Panc1 (cell line): ENCODE measurements around the gene PPP6R2. TPM values are rescaled to one million over a fixed set of nuclear protein-coding genes. Genes with fewer than 3 reads are reported as not detected.

Experiments
- ATAC-seq: fragments of 200-7000 bp; cut with Tn5 transposase; 2 replicates; pipeline ENCODE4 v1.9.1; 2020; ENCODE audit warnings: mild to moderate bottlenecking, moderate library complexity
- BruUV-seq: library from RNA; stranded (reverse); fragments of 400-500 nt; replicated peaks from 2 replicates; lab custom pipeline; 2021; lab: Mats Ljungman, UMichigan
- CTCF ChIA-PET: fragments of 300-600 bp; sonication (Branson Sonifier 250); formaldehyde crosslinking; loops from one replicate; lab custom pipeline; 2022; ENCODE audit warnings: antibody characterized with exemption; lab: Charles Lee
- POLR2A ChIA-PET: fragments of 300-600 bp; sonication (Branson Sonifier 250); formaldehyde crosslinking; loops from one replicate; lab custom pipeline; 2022; ENCODE audit warnings: antibody characterized with exemption; lab: Charles Lee
- DNase-seq: peaks from one replicate; pipeline ENCODE4 v3.0.0-alpha.2; 2010; ENCODE audit warnings: low read depth, low spot score
- H3K27ac ChIP-seq: 2 replicates; pipeline ENCODE4 v1.5.1; 2011; ENCODE audit warnings: mild to moderate bottlenecking, low read length, inconsistent platforms
- H3K27me3 ChIP-seq: fragments of 200-500 bp; sonication (Bioruptor generic); 2 replicates; pipeline ENCODE4 v1.6.0; 2014; ENCODE audit warnings: low read length, inconsistent platforms; ENCODE audit not compliant: control insufficient read depth, insufficient read depth
- H3K36me3 ChIP-seq: fragments of 200-500 bp; sonication (Bioruptor generic); 2 replicates; pipeline ENCODE4 v1.5.1; 2014; ENCODE audit warnings: inconsistent platforms, mild to moderate bottlenecking, low read length, moderate library complexity; ENCODE audit not compliant: control insufficient read depth, insufficient read depth
- H3K4me1 ChIP-seq: 2 replicates; pipeline ENCODE4 v1.5.1; 2011; ENCODE audit warnings: inconsistent platforms, mild to moderate bottlenecking, low read length, moderate library complexity; ENCODE audit not compliant: control insufficient read depth, insufficient read depth
- H3K4me3 ChIP-seq, 2 experiments: 2 replicates each; pipeline ENCODE4 v1.5.1; 2011 to 2012; ENCODE audit warnings: low read depth in 2 of 2, low read length in 2 of 2, mild to moderate bottlenecking in 2 of 2, inconsistent platforms in 1 of 2, moderate library complexity in 1 of 2
- H3K9me3 ChIP-seq: fragments of 200-500 bp; sonication (Bioruptor generic); 2 replicates; pipeline ENCODE4 v1.5.1; 2014; ENCODE audit warnings: low read depth, mild to moderate bottlenecking, inconsistent platforms, low read length, moderate library complexity; ENCODE audit not compliant: control insufficient read depth, insufficient read depth
- POLR2AphosphoS5 ChIP-seq: IDR thresholded peaks from 2 replicates; pipeline ENCODE4 v1.6.1; 2012; ENCODE audit warnings: mild to moderate bottlenecking, low read depth, low read length, moderate library complexity
- SIN3A ChIP-seq: IDR thresholded peaks from 2 replicates; pipeline ENCODE4 v1.6.1; 2012; ENCODE audit warnings: low read depth, mild to moderate bottlenecking, low read length, moderate library complexity, borderline replicate concordance; ENCODE audit not compliant: insufficient read depth
- TCF7L2 ChIP-seq: IDR thresholded peaks from 2 replicates; pipeline ENCODE4 v1.6.1; 2011; ENCODE audit warnings: mild to moderate bottlenecking, low read depth, low read length, inconsistent platforms
- in situ Hi-C: cut with HindIII; loops from 2 replicates; pipeline ENCODE4 v1.10.0; 2016; ENCODE audit warnings: low sequenced_read_pairs, low pct_unique_long_range_greater_than_20kb
- intact Hi-C: fragments of 100-400 bp; cut with micrococcal nuclease; formaldehyde crosslinking; loops from one replicate; pipeline ENCODE4 v1.10.0; 2022; ENCODE audit not compliant: unreplicated experiment
- total RNA-seq: library from RNA; stranded (reverse); gene quantifications from one replicate; pipeline ENCODE4 v1.2.1, GENCODE V29; 2021; ENCODE audit not compliant: unreplicated experiment
- TF ChIP-seq, protein P1 (sequence below): fragments of 450-650 bp; IDR thresholded peaks from 2 replicates; pipeline ENCODE4 v1.5.1; 2017; ENCODE audit warnings: mild to moderate bottlenecking
- TF ChIP-seq, protein P2 (sequence below), 2 experiments: IDR thresholded peaks; 2 replicates each; pipeline ENCODE4 v1.6.1; 2011 to 2012; ENCODE audit warnings: low read depth in 2 of 2, control low read depth in 1 of 2, low read length in 1 of 2, mild to moderate bottlenecking in 1 of 2, moderate library complexity in 1 of 2; ENCODE audit not compliant: insufficient read depth in 1 of 2

Gene PPP6R2
- total RNA-seq, 1 experiment from 2014 or later, result 52.8 TPM

DNA sequence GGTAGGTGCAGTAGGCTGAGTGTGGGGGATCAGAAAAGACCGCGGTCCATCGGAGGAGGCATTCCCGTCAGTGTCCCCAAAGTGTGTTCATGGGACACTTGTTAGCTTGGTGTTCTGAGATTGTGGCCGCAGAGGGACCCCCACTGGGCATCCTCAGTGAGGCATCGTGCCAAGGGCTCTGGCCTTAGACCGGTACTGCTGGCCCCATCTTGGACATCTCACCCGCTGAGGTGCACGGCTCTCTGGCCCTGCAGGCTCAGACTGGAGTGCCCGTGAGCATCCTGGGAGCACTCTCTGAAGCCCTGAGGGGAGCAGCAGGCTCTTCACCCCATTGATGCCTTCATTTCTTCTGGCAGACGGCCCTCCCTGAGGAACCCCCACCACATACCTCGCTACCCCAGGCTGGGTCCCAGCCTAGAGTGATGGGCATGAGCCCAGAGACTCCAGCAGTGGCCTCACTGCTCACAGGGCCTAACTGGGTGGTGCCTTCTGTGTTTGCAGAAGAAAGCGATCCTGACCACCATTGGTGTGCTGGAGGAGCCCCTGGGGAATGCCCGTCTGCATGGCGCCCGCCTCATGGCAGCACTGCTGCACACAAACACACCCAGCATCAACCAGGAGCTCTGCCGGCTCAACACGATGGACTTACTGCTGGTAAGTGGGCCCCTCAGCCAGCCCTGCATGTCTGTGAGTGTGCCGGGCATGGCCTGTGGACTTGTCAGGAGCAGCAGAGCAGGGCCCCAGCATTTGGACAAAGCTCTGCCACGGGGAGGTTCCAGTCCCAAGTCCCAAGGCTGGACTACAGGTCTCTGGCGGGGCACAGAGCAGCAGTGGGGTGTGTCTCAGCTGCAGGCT, 80.1 kb downstream of the PPP6R2 start:
- H3K9me3 ChIP-seq, result no peaks in the 10 kb centered on the region
- no TSS peak for BruUV-seq
- TF ChIP-seq, protein P1, sequence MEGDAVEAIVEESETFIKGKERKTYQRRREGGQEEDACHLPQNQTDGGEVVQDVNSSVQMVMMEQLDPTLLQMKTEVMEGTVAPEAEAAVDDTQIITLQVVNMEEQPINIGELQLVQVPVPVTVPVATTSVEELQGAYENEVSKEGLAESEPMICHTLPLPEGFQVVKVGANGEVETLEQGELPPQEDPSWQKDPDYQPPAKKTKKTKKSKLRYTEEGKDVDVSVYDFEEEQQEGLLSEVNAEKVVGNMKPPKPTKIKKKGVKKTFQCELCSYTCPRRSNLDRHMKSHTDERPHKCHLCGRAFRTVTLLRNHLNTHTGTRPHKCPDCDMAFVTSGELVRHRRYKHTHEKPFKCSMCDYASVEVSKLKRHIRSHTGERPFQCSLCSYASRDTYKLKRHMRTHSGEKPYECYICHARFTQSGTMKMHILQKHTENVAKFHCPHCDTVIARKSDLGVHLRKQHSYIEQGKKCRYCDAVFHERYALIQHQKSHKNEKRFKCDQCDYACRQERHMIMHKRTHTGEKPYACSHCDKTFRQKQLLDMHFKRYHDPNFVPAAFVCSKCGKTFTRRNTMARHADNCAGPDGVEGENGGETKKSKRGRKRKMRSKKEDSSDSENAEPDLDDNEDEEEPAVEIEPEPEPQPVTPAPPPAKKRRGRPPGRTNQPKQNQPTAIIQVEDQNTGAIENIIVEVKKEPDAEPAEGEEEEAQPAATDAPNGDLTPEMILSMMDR, result no peak
- TF ChIP-seq POLR2AphosphoS5, result no peak
- TF ChIP-seq SIN3A, result no peak
- TF ChIP-seq TCF7L2, result no peak
- TF ChIP-seq, protein P2, sequence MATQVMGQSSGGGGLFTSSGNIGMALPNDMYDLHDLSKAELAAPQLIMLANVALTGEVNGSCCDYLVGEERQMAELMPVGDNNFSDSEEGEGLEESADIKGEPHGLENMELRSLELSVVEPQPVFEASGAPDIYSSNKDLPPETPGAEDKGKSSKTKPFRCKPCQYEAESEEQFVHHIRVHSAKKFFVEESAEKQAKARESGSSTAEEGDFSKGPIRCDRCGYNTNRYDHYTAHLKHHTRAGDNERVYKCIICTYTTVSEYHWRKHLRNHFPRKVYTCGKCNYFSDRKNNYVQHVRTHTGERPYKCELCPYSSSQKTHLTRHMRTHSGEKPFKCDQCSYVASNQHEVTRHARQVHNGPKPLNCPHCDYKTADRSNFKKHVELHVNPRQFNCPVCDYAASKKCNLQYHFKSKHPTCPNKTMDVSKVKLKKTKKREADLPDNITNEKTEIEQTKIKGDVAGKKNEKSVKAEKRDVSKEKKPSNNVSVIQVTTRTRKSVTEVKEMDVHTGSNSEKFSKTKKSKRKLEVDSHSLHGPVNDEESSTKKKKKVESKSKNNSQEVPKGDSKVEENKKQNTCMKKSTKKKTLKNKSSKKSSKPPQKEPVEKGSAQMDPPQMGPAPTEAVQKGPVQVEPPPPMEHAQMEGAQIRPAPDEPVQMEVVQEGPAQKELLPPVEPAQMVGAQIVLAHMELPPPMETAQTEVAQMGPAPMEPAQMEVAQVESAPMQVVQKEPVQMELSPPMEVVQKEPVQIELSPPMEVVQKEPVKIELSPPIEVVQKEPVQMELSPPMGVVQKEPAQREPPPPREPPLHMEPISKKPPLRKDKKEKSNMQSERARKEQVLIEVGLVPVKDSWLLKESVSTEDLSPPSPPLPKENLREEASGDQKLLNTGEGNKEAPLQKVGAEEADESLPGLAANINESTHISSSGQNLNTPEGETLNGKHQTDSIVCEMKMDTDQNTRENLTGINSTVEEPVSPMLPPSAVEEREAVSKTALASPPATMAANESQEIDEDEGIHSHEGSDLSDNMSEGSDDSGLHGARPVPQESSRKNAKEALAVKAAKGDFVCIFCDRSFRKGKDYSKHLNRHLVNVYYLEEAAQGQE (IDR thresholded peaks at IDR 0.05; ENCODE audit: insufficient read depth in 1 of 2, low read depth in 2 of 2, low read length in 1 of 2), result no peak
- H3K4me3 ChIP-seq, result no peak overlapping the region
- intact Hi-C loops, result no loop called here
- H3K36me3 ChIP-seq, result peaks cover 3% of the 10 kb centered on the region
- no peak for DNase-seq
- in situ Hi-C loops, result no loop called here
- H3K27ac ChIP-seq, result no peak overlapping the region
- 0 out of 2 replicates have a peak, but pooled peaks have one; percentile 33 for ATAC-seq
- H3K4me1 ChIP-seq, result no peaks in the 10 kb centered on the region
- ChIA-PET CTCF (no interaction called here), POLR2A (no interaction called here)
- no peaks in the 10 kb centered on the region for H3K27me3 ChIP-seq

DNA sequence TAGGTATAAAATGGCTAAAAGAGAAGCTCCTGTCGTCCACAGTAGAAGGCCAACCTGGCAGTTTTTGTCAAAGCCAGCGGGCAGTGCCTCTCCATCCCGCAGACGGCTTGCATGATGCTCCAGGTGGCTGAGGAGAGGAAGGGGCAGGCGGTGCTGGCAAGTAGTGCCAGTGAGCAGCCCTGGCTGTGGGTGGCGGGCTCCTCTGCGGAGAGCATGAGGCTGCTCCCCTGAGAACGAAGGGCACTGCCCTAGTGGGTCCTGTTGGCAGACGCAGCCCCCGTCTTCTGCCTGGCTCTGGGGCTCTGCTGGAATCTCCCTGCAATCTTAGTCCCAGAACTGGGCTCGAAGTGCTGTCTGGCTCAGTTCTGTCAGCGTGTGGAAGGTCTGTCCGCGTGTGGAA, 80.8 kb downstream of the PPP6R2 start:
- in situ Hi-C loops, result no loop called here
- intact Hi-C loops, result no loop called here
- TF ChIP-seq TCF7L2 (no peak), SIN3A (no peak), POLR2AphosphoS5 (no peak)
- peaks cover 3% of the 10 kb centered on the region for H3K36me3 ChIP-seq
- no peak for DNase-seq
- no peaks in the 10 kb centered on the region for H3K27me3 ChIP-seq
- ATAC-seq, result no peak
- H3K27ac ChIP-seq, result no peak overlapping the region
- no peak overlapping the region for H3K4me3 ChIP-seq
- no peaks in the 10 kb centered on the region for H3K9me3 ChIP-seq
- ChIA-PET POLR2A (no interaction called here), CTCF (no interaction called here)
- BruUV-seq, result no TSS peak
- no peaks in the 10 kb centered on the region for H3K4me1 ChIP-seq
